Breast epithelium (tissue), 3 donors: ENCODE measurements around the gene ZNF662.

ENCODE experiments used
- CTCF ChIP-seq, 3 donors: fragments of 450-650 bp; IDR thresholded peaks; one replicate each; pipeline ENCODE4 v1.5.1; 2016 to 2017; ENCODE audit warnings: antibody characterized with exemption in 3 of 3, mild to moderate bottlenecking in 3 of 3, moderate library complexity in 3 of 3
- POLR2A ChIP-seq: fragments of 450-650 bp; IDR thresholded peaks from one replicate; pipeline ENCODE4 v1.6.1; 2016; ENCODE audit warnings: antibody characterized with exemption, mild to moderate bottlenecking, moderate library complexity

- TF ChIP-seq POLR2A (no peak), CTCF (IDR thresholded peaks at IDR 0.05) (no peak)
Observed at GRCh38 chr3:42886294-42886822, 19.6 kb upstream of the ZNF662 start.
